NCI-H146 treated with DMSO at 0.1 percent for 48 hours (cell line): Measurements from ENCODE around the gene GTF3C1.
"Not testable (repeated sequence)": the region's sequence is repeated elsewhere in the genome, so short reads cannot be mapped to it uniquely, and the experiment has no call there.

Experiments
- DNase-seq: peaks from one replicate; lab custom pipeline; 2025; ENCODE audit not compliant: unreplicated experiment; lab: John Stamatoyannopoulos, UW

GTF3C1 gene, protein sequence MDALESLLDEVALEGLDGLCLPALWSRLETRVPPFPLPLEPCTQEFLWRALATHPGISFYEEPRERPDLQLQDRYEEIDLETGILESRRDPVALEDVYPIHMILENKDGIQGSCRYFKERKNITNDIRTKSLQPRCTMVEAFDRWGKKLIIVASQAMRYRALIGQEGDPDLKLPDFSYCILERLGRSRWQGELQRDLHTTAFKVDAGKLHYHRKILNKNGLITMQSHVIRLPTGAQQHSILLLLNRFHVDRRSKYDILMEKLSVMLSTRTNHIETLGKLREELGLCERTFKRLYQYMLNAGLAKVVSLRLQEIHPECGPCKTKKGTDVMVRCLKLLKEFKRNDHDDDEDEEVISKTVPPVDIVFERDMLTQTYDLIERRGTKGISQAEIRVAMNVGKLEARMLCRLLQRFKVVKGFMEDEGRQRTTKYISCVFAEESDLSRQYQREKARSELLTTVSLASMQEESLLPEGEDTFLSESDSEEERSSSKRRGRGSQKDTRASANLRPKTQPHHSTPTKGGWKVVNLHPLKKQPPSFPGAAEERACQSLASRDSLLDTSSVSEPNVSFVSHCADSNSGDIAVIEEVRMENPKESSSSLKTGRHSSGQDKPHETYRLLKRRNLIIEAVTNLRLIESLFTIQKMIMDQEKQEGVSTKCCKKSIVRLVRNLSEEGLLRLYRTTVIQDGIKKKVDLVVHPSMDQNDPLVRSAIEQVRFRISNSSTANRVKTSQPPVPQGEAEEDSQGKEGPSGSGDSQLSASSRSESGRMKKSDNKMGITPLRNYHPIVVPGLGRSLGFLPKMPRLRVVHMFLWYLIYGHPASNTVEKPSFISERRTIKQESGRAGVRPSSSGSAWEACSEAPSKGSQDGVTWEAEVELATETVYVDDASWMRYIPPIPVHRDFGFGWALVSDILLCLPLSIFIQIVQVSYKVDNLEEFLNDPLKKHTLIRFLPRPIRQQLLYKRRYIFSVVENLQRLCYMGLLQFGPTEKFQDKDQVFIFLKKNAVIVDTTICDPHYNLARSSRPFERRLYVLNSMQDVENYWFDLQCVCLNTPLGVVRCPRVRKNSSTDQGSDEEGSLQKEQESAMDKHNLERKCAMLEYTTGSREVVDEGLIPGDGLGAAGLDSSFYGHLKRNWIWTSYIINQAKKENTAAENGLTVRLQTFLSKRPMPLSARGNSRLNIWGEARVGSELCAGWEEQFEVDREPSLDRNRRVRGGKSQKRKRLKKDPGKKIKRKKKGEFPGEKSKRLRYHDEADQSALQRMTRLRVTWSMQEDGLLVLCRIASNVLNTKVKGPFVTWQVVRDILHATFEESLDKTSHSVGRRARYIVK (N-terminal part only)

DNA sequence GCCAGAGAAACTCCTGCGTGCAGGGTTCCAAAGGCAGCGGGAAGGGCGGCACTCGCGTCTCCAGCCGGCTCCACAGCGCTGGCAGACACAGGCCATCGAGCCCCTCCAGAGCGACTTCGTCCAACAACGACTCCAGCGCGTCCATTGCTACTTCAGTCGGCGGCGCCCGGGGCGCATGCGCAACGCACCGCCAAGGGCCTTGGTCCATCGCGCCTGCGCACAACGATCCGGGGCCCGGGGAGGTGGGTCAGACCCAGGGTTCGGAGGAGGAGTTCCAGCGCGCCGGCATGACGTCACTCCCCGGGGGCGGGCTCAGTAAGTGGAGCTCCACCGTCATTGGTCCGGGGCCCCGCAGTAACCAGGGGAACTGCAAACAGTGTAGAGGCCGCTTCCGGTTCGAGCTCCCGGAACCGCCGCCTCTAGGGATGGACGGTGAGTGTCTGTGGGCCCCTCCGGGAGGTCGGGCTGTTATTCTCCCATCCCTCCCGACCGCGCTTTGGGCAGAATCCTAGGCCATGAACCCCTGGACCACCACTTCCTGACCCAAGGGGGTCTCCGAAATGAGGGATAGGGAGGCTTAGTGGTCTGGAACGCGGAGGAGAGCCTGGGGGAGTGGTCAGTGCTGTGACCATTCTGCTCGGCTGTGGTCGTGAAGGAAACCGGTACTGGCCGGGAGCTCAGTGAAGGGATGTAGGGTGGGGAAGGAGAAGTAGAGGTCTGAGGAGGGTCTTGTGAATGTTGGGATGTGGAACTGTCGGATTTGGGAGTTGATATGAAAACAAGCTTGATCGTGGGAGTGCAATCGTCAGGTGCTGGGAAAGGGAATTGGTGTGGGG lies at the start of gene GTF3C1, which contains the start of gene KATNIP:
TSS of gene GTF3C1 (minus strand) at position 168 of the 836 bp plus-strand sequence. CDS start at position 145, 23 bp downstream.
TSS of gene KATNIP (plus strand) at position 399 of the 836 bp plus-strand sequence. CDS start at position 426, 27 bp downstream.
- peak; percentile 97 for DNase-seq

DNA sequence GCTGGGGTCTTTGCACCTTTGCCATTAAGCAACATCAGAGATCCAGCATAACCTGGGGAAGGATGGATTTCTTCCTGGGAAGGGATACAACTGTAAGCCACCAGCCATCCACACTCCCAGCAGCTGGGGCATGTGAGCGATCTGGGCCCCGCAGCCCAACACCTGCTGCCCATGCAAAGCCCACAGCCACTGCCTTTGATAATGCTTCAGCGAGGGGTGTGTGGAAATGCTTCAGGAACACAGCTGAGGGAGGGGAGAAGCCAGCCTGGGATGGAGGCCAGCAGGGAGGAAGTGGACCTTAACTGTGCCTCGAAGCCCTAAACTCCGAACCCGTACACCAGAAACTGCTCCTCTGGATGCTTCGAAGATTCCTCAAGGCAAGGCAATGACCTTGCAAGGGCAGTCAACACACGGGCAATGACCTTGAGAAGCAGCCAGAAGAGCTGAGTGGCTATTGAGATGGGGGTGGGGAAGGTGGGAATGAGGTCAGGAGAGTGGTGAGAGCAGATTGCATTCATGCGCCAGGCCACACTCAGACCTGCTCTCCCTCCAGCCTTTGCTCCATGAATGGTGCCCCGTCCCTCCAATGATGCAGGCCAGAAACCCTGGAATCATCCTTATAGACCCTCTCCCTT lies 49.3 kb upstream of the GTF3C1 start:
- no peak for DNase-seq

DNA sequence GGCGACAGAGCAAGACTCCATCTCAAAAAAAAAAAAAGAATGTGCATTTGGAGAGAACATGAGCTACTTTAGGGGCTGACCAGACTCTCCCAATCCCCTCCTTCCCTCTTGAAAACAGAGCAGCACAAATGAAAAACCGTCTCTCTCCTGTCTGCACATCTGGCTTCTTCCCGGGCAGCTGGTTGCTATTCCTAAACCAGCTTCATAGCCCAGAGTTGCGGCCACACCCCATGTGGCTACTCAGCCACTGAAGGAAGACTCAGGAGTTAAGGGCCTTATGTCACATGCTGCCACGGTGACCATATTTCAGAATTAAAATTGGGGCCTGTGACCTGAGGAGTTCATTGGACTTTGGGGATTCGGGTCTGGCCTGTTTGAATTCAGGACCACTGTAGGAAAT lies 48.5 kb upstream of the GTF3C1 start:
- no peak for DNase-seq

DNA sequence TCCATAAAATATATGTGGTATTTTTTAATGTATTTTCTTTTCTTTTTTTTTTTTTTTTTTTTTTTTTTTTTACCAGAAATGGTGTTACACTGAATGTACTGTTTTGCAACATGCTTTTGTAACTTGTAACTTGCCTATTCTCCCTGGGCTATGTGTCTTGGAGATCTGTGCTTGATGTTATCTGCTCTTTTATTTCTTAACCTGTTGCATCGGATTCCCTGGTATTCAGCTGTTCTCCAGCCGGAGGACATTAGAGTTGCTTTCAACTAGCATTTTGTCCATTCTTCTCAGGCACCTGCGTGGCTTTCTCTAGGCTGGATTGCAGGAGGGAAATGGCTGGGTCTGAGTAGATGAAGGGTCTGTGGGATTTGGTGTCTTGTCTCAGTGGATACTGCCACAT lies 47.6 kb upstream of the GTF3C1 start:
- no peak for DNase-seq

DNA sequence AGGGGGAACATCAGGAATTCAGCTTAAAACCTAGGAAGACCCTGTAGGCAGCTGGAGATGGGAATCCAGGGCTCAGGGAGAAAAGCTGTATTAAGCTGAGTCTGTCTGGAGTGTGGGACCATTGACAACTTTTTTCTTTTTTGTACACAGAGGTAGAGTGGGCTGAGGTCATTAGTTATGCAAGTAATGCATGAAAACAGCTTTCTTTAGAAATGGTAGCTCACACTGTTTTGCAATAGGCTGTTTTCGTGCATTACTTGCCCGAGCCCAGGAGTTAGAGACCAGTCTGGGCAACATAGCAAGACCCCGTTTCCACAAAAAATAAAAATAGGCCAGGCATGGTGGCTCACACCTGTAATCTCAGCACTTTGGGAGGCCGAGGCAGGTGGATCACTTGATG lies 46.7 kb upstream of the GTF3C1 start:
- DNase-seq: no peak

DNA sequence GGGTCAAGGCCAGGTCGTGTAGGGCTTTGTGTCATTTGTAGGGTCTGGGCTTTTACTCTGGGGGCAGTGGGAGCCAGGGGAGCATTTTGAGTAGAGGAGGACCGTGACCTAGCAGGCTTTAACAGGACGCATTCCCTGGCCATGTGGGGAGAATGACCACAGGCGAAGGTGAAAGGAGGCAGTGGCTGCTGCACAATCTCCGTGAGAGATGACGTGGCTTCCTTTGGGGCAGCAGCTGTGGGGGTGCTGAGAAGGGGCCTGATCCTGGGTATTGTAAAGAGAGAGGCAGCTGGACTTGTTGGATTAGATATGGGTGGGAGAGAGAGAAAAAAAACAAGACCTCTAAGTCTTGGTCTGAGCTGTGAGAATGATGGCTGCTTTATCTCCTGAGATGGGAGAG lies 46.3 kb upstream of the GTF3C1 start:
- no peak for DNase-seq

DNA sequence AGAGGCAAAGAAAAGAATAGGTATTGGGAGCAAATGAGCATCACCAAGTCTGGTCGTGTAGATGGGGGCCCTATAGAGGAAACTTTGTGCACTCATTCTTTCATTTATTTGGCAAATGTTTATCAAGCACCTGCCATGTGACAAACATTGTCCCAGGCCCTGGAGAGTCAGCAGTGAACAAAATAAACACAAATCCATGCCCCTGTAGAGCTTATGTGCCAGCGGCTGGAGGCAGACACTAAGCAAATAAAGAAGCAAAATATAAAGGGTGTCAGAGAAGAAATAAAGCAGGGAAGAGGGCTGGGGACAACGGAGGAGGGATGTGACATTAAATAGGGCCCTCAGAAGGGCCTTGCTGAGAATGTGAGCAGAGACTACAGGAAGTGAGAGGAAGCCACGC lies 45.8 kb upstream of the GTF3C1 start:
- no peak for DNase-seq

DNA sequence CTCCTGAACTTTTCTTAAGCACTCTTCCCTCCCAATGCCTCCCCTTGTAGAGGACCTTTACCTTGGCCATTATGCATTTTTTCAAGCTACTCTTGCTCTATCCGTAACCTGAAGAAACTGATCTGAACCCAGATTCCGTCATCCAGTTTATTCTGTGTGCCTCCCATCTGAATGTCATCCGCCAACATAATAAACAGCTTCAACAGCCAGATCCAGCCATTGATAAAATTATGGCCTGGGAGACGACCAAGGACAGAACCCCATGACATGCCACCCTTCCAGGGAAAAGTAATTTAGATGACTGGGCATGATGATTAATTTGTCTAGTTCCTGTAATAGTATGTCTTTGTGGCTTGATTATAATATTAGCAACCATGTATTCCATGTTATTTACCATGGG lies 42.1 kb upstream of the GTF3C1 start:
- DNase-seq: no peak

DNA sequence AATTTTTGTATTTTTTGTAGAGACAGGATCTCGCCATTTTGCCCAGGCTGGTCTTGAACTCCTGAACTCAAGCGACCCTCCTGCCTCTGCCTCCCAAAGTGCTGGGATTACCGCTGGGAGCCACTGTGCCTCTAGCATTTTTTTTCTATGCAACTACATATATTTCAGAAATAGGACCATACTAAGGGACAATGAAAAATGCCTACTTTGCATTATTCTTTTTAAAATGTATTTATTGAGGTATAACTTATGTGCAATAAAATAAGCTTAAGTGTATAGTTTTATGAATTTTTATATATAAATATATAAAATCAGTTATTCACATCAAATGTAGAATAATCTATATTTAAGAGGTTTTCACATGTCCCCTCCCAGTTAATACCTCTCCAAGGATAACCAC lies 38.3 kb upstream of the GTF3C1 start:
- no peak for DNase-seq

DNA sequence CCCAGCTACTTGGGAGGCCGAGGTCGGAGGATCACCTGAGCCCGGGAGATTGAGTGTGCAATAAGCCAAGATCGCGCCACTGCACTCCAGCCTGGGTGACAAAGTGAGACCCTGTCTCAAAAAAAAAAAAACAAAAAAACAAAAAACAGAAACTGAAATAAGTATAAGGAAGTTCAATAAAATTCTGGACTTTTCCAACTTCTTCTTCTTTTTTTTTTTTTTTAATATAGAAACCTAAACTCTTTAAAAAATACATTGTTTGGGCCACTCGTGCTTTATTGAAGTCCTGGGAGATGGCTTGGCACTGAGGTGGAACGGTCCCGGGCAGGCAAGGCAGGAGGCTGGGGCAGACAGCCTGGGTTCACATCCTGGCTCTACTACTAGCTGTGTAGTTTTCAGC lies 37.0 kb upstream of the GTF3C1 start:
- DNase-seq: no peak

DNA sequence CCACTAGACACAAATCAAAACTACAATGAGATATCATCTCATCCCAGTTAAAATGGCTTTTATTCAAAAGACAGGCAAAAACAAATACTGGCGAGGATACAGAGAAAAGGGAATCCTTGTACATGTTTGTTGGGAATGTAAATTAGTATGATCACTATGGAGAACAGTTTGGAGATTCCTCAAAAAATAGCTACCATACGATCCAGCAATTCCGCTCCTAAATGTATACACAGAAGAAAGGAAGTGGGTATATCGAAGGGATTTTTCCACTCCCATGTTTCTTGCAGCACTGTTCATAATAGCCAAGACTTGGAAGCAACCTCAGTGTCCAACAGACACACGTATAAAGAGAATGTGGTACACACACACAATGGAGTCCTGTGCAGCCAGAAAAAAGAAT lies 35.5 kb upstream of the GTF3C1 start:
- no peak for DNase-seq

DNA sequence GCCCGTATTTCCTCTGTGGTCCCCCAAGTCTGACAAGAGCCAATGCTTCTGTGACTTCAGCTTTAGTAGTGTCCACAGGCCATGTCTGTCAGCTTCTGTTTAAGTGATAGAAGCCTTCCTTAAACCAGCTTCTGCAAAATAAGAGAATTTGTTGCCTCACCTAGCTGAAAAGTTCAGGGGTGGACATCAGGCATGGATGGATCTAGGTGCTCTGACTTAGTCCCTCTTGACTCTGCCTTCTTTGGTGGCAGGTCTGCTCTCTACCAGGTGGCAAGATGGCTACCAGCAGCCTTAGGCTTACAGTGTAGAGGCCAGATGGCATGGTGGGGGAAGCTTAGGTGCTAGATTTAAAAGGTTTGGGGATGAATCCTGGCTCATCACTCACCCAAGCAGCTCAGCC lies 33.9 kb upstream of the GTF3C1 start:
- DNase-seq: no peak

DNA sequence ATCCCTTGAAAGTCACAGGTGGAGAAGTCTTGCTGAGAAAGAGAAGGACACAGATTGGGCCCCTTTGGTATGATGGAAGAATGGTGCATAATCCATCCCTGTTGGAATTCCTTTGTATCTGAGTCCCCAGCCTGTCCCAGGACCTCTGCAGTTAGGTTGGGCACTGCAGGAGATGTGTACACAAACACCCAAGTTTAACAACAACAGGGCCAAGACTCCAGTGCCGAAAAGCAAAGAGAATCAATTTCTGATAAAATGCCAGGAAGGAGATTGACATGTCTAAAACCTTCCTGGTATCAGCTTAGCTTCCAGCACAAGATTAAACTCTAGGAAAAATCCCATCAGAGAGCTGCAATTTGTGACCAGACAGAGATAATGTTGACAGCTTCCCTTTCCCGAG lies 33.2 kb upstream of the GTF3C1 start:
- DNase-seq: no peak

DNA sequence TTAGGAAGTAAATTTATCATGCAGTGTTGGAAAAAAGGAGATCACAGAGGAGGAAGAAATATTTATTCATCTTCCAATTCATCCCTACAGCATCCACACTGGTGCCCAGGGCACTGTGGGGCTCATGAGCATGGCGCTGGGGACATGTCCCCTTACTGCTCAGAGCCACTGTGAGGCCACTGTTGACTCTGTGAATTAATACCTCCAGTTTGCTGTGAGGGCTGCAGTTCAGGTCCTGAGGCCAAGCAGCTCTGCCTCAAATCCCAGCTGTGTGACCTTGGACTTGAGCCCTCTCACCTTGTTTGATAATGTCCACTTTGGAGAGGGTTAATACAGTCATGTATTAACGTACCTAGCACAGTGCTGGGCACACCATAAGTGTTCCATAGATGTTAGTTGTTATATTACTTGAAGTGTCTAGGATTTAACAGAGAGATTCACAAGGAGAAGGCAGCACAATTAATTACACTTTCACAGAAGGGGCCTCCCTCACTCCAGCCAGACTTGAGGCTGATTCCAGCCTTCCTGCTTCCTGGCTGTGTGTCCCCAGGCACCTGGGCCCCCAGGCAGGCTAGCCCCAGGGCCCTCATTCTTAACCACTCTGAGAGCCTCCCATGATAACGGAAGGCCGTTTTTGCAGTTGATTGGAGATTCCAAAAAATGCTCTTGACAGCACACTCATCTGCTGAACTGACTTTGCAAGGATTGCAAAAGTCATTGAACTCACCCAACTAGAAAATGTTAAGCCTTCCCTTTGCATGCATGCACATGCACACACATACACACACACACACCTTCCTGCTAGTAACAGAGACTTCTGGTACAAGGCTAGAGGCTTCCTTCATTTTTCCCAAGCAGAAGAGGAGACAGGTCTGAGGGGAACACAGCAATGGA lies 29.6 kb upstream of the GTF3C1 start:
- DNase-seq: no peak

DNA sequence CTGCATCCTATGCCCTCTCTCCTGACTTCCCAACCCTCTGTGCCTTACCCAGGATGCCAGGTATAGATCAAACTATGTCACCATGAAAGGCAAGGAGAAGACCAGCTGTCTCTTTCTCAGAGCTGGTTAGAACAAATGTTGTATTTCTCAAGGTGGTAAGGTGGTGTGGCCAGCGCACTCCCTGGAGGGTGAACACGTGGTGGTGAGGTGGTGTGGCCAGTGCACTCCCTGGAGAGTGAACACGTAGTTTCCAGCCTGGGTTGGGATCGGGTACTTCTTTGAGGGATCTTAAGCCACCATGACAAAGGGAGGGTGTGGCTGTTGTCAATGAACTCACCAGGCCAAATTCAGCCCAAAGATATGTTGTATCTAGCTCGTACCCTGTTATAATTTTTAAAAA lies 27.0 kb upstream of the GTF3C1 start:
- no peak for DNase-seq

DNA sequence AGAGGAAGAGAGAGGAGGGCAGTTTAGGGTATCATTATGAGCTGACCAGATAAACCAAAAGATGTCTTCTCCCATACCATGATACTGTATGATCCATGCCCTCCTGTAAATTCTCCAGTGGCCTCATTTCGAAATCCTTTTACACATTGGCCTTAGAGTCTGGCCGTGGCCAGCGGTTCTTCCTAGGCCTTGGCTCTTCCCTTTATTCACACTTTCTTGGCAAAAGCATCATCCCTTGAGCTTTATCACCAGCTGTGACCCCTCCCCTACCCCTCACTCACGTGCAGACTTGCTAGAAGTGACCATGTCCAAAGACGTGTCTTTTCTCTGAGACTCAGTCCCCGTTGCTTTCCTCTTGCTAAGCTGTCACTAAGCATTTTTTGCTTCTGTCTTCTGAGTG lies 23.0 kb upstream of the GTF3C1 start:
- no peak for DNase-seq

DNA sequence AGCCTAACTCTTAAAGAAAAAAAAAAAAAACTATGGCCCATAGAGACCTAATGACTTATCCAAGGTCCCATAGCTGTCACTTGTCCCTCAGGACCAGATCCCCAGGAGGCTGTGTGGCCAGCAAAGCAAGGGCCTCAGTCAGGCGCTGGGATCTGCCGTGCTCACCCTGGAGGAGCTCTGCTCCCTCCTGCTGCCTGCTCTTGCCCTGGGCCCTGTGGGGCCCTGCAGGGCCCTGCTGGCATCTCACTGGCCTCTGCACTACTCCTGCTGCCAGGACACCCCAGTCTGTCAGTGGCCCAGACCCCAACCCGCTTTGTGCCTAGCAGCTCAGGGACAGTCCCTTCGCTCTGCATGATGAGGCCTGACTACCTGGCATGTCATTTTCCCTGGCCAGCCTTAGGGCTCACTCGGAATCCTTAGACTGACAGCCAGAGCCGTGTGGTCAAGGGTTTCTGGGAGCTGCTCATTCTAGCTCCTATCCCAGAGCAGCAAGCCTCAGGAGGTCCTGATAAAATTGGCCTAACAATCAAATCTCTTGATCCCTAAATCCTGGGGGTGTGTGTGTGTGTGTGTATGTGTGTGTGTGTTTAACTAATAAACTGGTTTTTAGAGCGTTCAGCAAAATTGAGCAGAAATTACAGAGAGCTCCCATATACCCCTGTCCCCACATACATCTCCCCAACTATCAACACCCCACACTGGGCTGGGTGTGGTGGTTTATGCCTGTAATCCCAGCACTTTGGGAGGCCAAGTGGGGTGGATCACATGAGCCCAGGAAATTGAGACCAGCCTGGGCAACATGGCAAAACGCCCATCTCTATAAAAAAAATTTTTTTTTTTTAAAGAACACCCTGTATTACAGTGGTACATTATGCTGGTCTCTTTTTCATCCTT lies 22.0 kb upstream of the GTF3C1 start:
- DNase-seq: no peak

DNA sequence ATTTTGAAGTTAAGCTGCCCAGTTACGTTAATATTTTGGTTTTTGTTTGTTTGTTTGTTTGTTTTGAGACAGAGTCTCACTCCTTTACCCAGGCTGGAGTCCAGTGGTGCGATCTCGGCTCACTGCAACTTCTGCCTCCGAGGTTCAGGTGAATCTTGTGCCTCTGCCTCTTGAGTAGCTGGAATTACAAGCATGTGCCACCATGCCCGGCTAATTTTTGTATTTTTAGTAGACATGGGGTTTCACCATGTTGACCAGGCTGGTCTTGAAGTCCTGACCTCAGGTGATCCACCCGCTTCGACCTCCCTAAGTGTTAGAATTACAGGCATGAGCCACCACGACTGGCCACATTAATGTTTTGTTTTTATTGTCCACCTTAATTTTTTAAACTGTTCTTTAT lies 21.3 kb upstream of the GTF3C1 start:
- DNase-seq: not testable (repeated sequence)
